ENCODE data around the gene LSM4.
"Not testable (repeated sequence)": the region's sequence is repeated elsewhere in the genome, so short reads cannot be mapped to it uniquely, and the experiment has no call there.

LSM4 gene

GRCh38 chr19:18340990-18341868 lies 18.4 kb upstream of the LSM4 start:
- DNase-seq (ENCODE audit: low read depth in 2 of 2): no peak

GRCh38 chr19:18340190-18340989 lies 17.5 kb upstream of the LSM4 start, which contains the start of gene PGPEP1:
TSS of gene PGPEP1 (plus strand) at chr19:18340598. CDS start at chr19:18340682, 84 bp downstream.
- DNase-seq (ENCODE audit: low read depth in 2 of 2): no peak

- no peak for DNase-seq (ENCODE audit: low read depth in 2 of 2)
These were observed 16.8 kb upstream of the LSM4 start for GRCh38 chr19:18339723-18340122.

- no peak for DNase-seq (ENCODE audit: low read depth in 2 of 2)
These were observed 15.7 kb upstream of the LSM4 start for GRCh38 chr19:18338541-18338940.

GRCh38 chr19:18336121-18336520 lies 13.2 kb upstream of the LSM4 start:
- DNase-seq (ENCODE audit: low read depth in 2 of 2): no peak

- DNase-seq (ENCODE audit: low read depth in 2 of 2): no peak
These were observed 10.8 kb upstream of the LSM4 start for GRCh38 chr19:18333680-18334079.

GRCh38 chr19:18332917-18333530 lies 10.1 kb upstream of the LSM4 start:
- no peak for DNase-seq (ENCODE audit: low read depth in 2 of 2)

GRCh38 chr19:18330868-18331267 lies 8.0 kb upstream of the LSM4 start:
- DNase-seq (ENCODE audit: low read depth in 2 of 2): no peak

GRCh38 chr19:18329035-18329376 lies 6.1 kb upstream of the LSM4 start:
- DNase-seq (ENCODE audit: low read depth in 2 of 2): no peak

GRCh38 chr19:18328340-18329034 lies 5.6 kb upstream of the LSM4 start:
- peak; percentile 96 to 97 for DNase-seq (ENCODE audit: low read depth in 2 of 2)

GRCh38 chr19:18326772-18327171 lies 3.9 kb upstream of the LSM4 start:
- DNase-seq (ENCODE audit: low read depth in 2 of 2): no peak

- DNase-seq (ENCODE audit: low read depth in 2 of 2): not testable (repeated sequence)
These were observed 1.5 kb upstream of the LSM4 start for GRCh38 chr19:18324373-18324731.

GRCh38 chr19:18322318-18322758 lies 538 bp downstream of the LSM4 start:
- no peak for DNase-seq (ENCODE audit: low read depth in 2 of 2)

GRCh38 chr19:18321734-18322102 lies 1.2 kb downstream of the LSM4 start:
- DNase-seq (ENCODE audit: low read depth in 2 of 2): no peak

GRCh38 chr19:18320865-18321733 lies 1.8 kb downstream of the LSM4 start:
- DNase-seq (ENCODE audit: low read depth in 2 of 2): no peak

GRCh38 chr19:18319591-18320135 lies 3.2 kb downstream of the LSM4 start:
- DNase-seq (ENCODE audit: low read depth in 2 of 2): no peak

- no peak for DNase-seq (ENCODE audit: low read depth in 2 of 2)
These were observed 4.7 kb downstream of the LSM4 start for GRCh38 chr19:18317961-18318800.

- no peak for DNase-seq (ENCODE audit: low read depth in 2 of 2)
These were observed 9.5 kb downstream of the LSM4 start for GRCh38 chr19:18313398-18313797.

GRCh38 chr19:18312092-18312534 lies 10.8 kb downstream of the LSM4 start:
- DNase-seq (ENCODE audit: low read depth in 2 of 2): no peak
